Fibroblast of skin of back (primary cell): ENCODE results near the gene NSF.
"Not testable (repeated sequence)": the region's sequence is repeated elsewhere in the genome, so short reads cannot be mapped to it uniquely, and the experiment has no call there.

Experiments
- DNase-seq: peaks from one replicate; pipeline ENCODE4 v3.0.0-alpha.2; 2013

Gene NSF

GRCh38 chr17:46757588-46757987, 167.1 kb downstream of the NSF start:
- not testable (repeated sequence) for DNase-seq

- DNase-seq: no peak
These were observed 168.1 kb downstream of the NSF start for GRCh38 chr17:46758614-46759013.

GRCh38 chr17:46759141-46759540, 168.7 kb downstream of the NSF start:
- no peak for DNase-seq

GRCh38 chr17:46763416-46763815, 172.9 kb downstream of the NSF start:
- no peak for DNase-seq

- no peak for DNase-seq
These were observed 173.7 kb downstream of the NSF start for GRCh38 chr17:46764000-46764708.

GRCh38 chr17:46764709-46765401, 174.4 kb downstream of the NSF start:
- peak; percentile 91 for DNase-seq

GRCh38 chr17:46765453-46765852, 175.0 kb downstream of the NSF start:
- no peak for DNase-seq

- DNase-seq: no peak
These were observed 176.3 kb downstream of the NSF start for GRCh38 chr17:46766493-46767491.

GRCh38 chr17:46768540-46768870, 178.0 kb downstream of the NSF start:
- no peak for DNase-seq

GRCh38 chr17:46768896-46769295, 178.4 kb downstream of the NSF start:
- not testable (repeated sequence) for DNase-seq

- DNase-seq: no peak
These were observed 179.3 kb downstream of the NSF start for GRCh38 chr17:46769531-46770438.

GRCh38 chr17:46770439-46770817, 180.0 kb downstream of the NSF start:
- DNase-seq: no peak

- peak; percentile 51 for DNase-seq
These were observed 180.5 kb downstream of the NSF start for GRCh38 chr17:46770818-46771560.

- DNase-seq: peak; percentile 48
These were observed 181.3 kb downstream of the NSF start for GRCh38 chr17:46771561-46772474.

GRCh38 chr17:46772475-46773220, 182.2 kb downstream of the NSF start:
- DNase-seq: no peak

- DNase-seq: no peak
These were observed 182.7 kb downstream of the NSF start for GRCh38 chr17:46773221-46773605.

- DNase-seq: no peak
These were observed 183.2 kb downstream of the NSF start for GRCh38 chr17:46773676-46774075.

- no peak for DNase-seq
These were observed 183.8 kb downstream of the NSF start for GRCh38 chr17:46774108-46774737.
